ENCODE data around the gene CENPU. TPM values are rescaled to one million over a fixed set of nuclear protein-coding genes. Genes with fewer than 3 reads are reported as not detected.
A peak's percentile ranks its signal among the peaks of the same experiment; 100 is the strongest.

The CENPU gene
- total RNA-seq, 1 donor from 2014 or later, result 2.2 TPM

- H3K9me3 ChIP-seq, result no peaks in the 10 kb centered on the region
- ATAC-seq (no peak), DNase-seq (no peak)
- TF ChIP-seq CTCF (IDR thresholded peaks at IDR 0.05), result no peak
- no peak overlapping the region for H3K4me3 ChIP-seq
- no peaks in the 10 kb centered on the region for H3K4me1 ChIP-seq
- intact Hi-C loops (cut with DNase I), result no loop called here
- no peaks in the 10 kb centered on the region for H3K27me3 ChIP-seq (ENCODE audit: low read depth)
- no peaks in the 10 kb centered on the region for H3K36me3 ChIP-seq
- H3K27ac ChIP-seq, result no peak overlapping the region
Observed at GRCh38 chr4:184721254-184721653, 12.6 kb downstream of the CENPU start.

- H3K9me3 ChIP-seq, result no peaks in the 10 kb centered on the region
- no peak overlapping the region for H3K27ac ChIP-seq
- no peak for ATAC-seq
- DNase-seq, result no peak
- intact Hi-C loops (cut with DNase I), result no loop called here
- TF ChIP-seq CTCF (IDR thresholded peaks at IDR 0.05), result no peak
- no peaks in the 10 kb centered on the region for H3K36me3 ChIP-seq
- no peaks in the 10 kb centered on the region for H3K27me3 ChIP-seq (ENCODE audit: low read depth)
- no peaks in the 10 kb centered on the region for H3K4me1 ChIP-seq
- H3K4me3 ChIP-seq, result no peak overlapping the region
Observed at GRCh38 chr4:184719407-184719806, 14.5 kb downstream of the CENPU start.

- intact Hi-C loops (cut with DNase I), result no loop called here
- Histone ChIP-seq H3K9me3 (no peaks in the 10 kb centered on the region), H3K4me1 (no peaks in the 10 kb centered on the region), H3K27ac (no peak overlapping the region), H3K4me3 (no peak overlapping the region), H3K36me3 (no peaks in the 10 kb centered on the region), H3K27me3 (ENCODE audit: low read depth) (no peaks in the 10 kb centered on the region)
- TF ChIP-seq CTCF (IDR thresholded peaks at IDR 0.05), result no peak
- ATAC-seq, result peak in 1 of 2 donors; percentile 37
- DNase-seq, result no peak
Observed at GRCh38 chr4:184715526-184715925, 18.4 kb downstream of the CENPU start.

- no peak for ATAC-seq
- Histone ChIP-seq H3K4me1 (no peaks in the 10 kb centered on the region), H3K9me3 (no peaks in the 10 kb centered on the region), H3K4me3 (no peak overlapping the region), H3K27ac (no peak overlapping the region), H3K27me3 (ENCODE audit: low read depth) (no peaks in the 10 kb centered on the region), H3K36me3 (no peaks in the 10 kb centered on the region)
- no peak for DNase-seq
- intact Hi-C loops (cut with DNase I), result no loop called here
- TF ChIP-seq CTCF (IDR thresholded peaks at IDR 0.05), result no peak
Observed at GRCh38 chr4:184713887-184714286, 20.0 kb downstream of the CENPU start.

GRCh38 chr4:184712322-184712721 lies 21.6 kb downstream of the CENPU start:
- no peak for DNase-seq
- no peak overlapping the region for H3K27ac ChIP-seq
- no peak for ATAC-seq
- no peak overlapping the region for H3K4me3 ChIP-seq
- H3K9me3 ChIP-seq, result no peaks in the 10 kb centered on the region
- intact Hi-C loops (cut with DNase I), result no loop called here
- H3K4me1 ChIP-seq, result no peaks in the 10 kb centered on the region
- TF ChIP-seq CTCF (IDR thresholded peaks at IDR 0.05), result no peak
- no peaks in the 10 kb centered on the region for H3K27me3 ChIP-seq (ENCODE audit: low read depth)
- H3K36me3 ChIP-seq, result no peaks in the 10 kb centered on the region

GRCh38 chr4:184706453-184706852 lies 27.4 kb downstream of the CENPU start:
- H3K4me3 ChIP-seq, result no peak overlapping the region
- TF ChIP-seq CTCF (IDR thresholded peaks at IDR 0.05), result no peak
- no peaks in the 10 kb centered on the region for H3K4me1 ChIP-seq
- intact Hi-C loops (cut with DNase I), result no loop called here
- no peak overlapping the region for H3K27ac ChIP-seq
- H3K27me3 ChIP-seq (ENCODE audit: low read depth), result no peaks in the 10 kb centered on the region
- DNase-seq, result no peak
- no peaks in the 10 kb centered on the region for H3K9me3 ChIP-seq
- H3K36me3 ChIP-seq, result no peaks in the 10 kb centered on the region
- ATAC-seq, result no peak
